ENCODE results near the gene CITED4. TPM values are rescaled to one million over a fixed set of nuclear protein-coding genes. Genes with fewer than 3 reads are reported as not detected.
"Not testable (repeated sequence)": the region's sequence is repeated elsewhere in the genome, so short reads cannot be mapped to it uniquely, and the experiment has no call there.

The CITED4 gene
- total RNA-seq, 2 donors from 2014 or later = 180 to 465 TPM

- Histone ChIP-seq H3K4me1 (peaks cover 23% of the 10 kb centered on the region), H3K9me3 (peaks cover 0 to under 1% (median 0%) of the 10 kb centered on the region in 3 donors), H3K36me3 (replicated peaks in 1 of 2; ENCODE audit: insufficient read depth in 1 of 2, low read depth in 2 of 2) (no peaks in the 10 kb centered on the region), H3K4me3 (no peak overlapping the region), H3K27me3 (no peaks in the 10 kb centered on the region), H3K27ac (peak overlapping the region; percentile 22 to 80 (median 78))
- ATAC-seq (peak; percentile 94), DNase-seq (peak; percentile 55 to 75 (median 68))
- 38 to 54% methylated on average over 1 to 2 of the region's 2 CpGs for WGBS, 2 donors
- intact Hi-C loops (cut with DNase I) = no loop called here
- peak in 1 of 3 donors; percentile 27 for TF ChIP-seq POLR2A (IDR thresholded peaks at IDR 0.05)
- TF ChIP-seq CTCF (IDR thresholded peaks at IDR 0.05) = no peak
These were observed 37.2 kb upstream of the CITED4 start for GRCh38 chr1:40899230-40899870.

- H3K4me1 ChIP-seq = peaks cover 23% of the 10 kb centered on the region
- intact Hi-C loops (cut with DNase I) = no loop called here
- no peaks in the 10 kb centered on the region for H3K36me3 ChIP-seq (replicated peaks in 1 of 2; ENCODE audit: insufficient read depth in 1 of 2, low read depth in 2 of 2)
- TF ChIP-seq CTCF (IDR thresholded peaks at IDR 0.05) = no peak
- no peak for TF ChIP-seq POLR2A (IDR thresholded peaks at IDR 0.05)
- 44 to 60% methylated on average over 4 of the region's 4 CpGs for WGBS, 2 donors
- no peaks in the 10 kb centered on the region for H3K27me3 ChIP-seq
- H3K9me3 ChIP-seq = peaks cover 0 to 9% (median 0%) of the 10 kb centered on the region in 3 donors
- peak overlapping the region in 3 of 4 donors; percentile 77 to 80 (median 78) for H3K27ac ChIP-seq
- DNase-seq (peak; percentile 24 to 55 (median 51)), ATAC-seq (peak; percentile 9)
- H3K4me3 ChIP-seq = no peak overlapping the region
These were observed 36.3 kb upstream of the CITED4 start for GRCh38 chr1:40898431-40898901.

GRCh38 chr1:40897513-40897912 lies 35.4 kb upstream of the CITED4 start:
- no peak for ATAC-seq
- peak overlapping the region in 2 of 4 donors; percentile 25 to 77 for H3K27ac ChIP-seq
- no peak overlapping the region for H3K4me3 ChIP-seq
- H3K9me3 ChIP-seq = peaks cover 0 to 10% (median 0%) of the 10 kb centered on the region in 3 donors
- no peaks in the 10 kb centered on the region for H3K27me3 ChIP-seq
- WGBS, 2 donors = 79% methylated on average over 4 of the region's 4 CpGs
- no peak for TF ChIP-seq CTCF (IDR thresholded peaks at IDR 0.05)
- no peak for DNase-seq
- H3K36me3 ChIP-seq (replicated peaks in 1 of 2; ENCODE audit: insufficient read depth in 1 of 2, low read depth in 2 of 2) = no peaks in the 10 kb centered on the region
- peaks cover 23% of the 10 kb centered on the region for H3K4me1 ChIP-seq
- intact Hi-C loops (cut with DNase I) = no loop called here

- Histone ChIP-seq H3K4me3 (no peak overlapping the region), H3K4me1 (peaks cover 23% of the 10 kb centered on the region), H3K27me3 (no peaks in the 10 kb centered on the region), H3K27ac (peak overlapping the region in 1 of 4 donors; percentile 16), H3K9me3 (peaks cover 0 to 10% (median 0%) of the 10 kb centered on the region in 3 donors), H3K36me3 (replicated peaks in 1 of 2; ENCODE audit: insufficient read depth in 1 of 2, low read depth in 2 of 2) (no peaks in the 10 kb centered on the region)
- intact Hi-C loops (cut with DNase I) = no loop called here
- DNase-seq (no peak), ATAC-seq (no peak)
- no peak for TF ChIP-seq CTCF (IDR thresholded peaks at IDR 0.05)
- no peak for TF ChIP-seq POLR2A (IDR thresholded peaks at IDR 0.05)
- WGBS, 2 donors = 75 to 85% methylated on average over 3 of the region's 3 CpGs
These were observed 34.3 kb upstream of the CITED4 start for GRCh38 chr1:40896482-40896881.

GRCh38 chr1:40895601-40896000 lies 33.4 kb upstream of the CITED4 start:
- TF ChIP-seq POLR2A (IDR thresholded peaks at IDR 0.05) = no peak
- no peak for TF ChIP-seq CTCF (IDR thresholded peaks at IDR 0.05)
- H3K27me3 ChIP-seq = no peaks in the 10 kb centered on the region
- peaks cover 23% of the 10 kb centered on the region for H3K4me1 ChIP-seq
- DNase-seq (no peak), ATAC-seq (no peak)
- no peak overlapping the region for H3K4me3 ChIP-seq
- intact Hi-C loops (cut with DNase I) = no loop called here
- H3K9me3 ChIP-seq = peaks cover 0 to 10% (median 0%) of the 10 kb centered on the region in 3 donors
- WGBS, 2 donors = 90 to 92% methylated on average over 1 of the region's 1 CpG
- H3K36me3 ChIP-seq (replicated peaks in 1 of 2; ENCODE audit: insufficient read depth in 1 of 2, low read depth in 2 of 2) = no peaks in the 10 kb centered on the region
- no peak overlapping the region for H3K27ac ChIP-seq

- ATAC-seq; DNase-seq; H3K9me3 ChIP-seq; intact Hi-C loops (cut with DNase I); H3K27me3 ChIP-seq; H3K4me3 ChIP-seq; H3K27ac ChIP-seq; H3K36me3 ChIP-seq (replicated peaks in 1 of 2; ENCODE audit: insufficient read depth in 1 of 2, low read depth in 2 of 2): not testable (repeated sequence)
- 81 to 84% methylated on average over 2 of the region's 2 CpGs for WGBS, 2 donors
- H3K4me1 ChIP-seq = peaks cover 17% of the 10 kb centered on the region
These were observed 32.7 kb upstream of the CITED4 start for GRCh38 chr1:40894858-40895257.
